ENCODE measurements around the gene CMPK1.
"Not testable (repeated sequence)": the region's sequence is repeated elsewhere in the genome, so short reads cannot be mapped to it uniquely, and the experiment has no call there.

The CMPK1 gene, protein sequence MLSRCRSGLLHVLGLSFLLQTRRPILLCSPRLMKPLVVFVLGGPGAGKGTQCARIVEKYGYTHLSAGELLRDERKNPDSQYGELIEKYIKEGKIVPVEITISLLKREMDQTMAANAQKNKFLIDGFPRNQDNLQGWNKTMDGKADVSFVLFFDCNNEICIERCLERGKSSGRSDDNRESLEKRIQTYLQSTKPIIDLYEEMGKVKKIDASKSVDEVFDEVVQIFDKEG

GRCh38 chr1:47333578-47333921 is at the start of gene CMPK1:
CMPK1 (plus strand) TSS chr1:47333790; CDS start chr1:47333946, 156 bp downstream.
- DNase-seq (ENCODE audit: low read depth in 2 of 2): peak; percentile 61 to 70

DNA sequence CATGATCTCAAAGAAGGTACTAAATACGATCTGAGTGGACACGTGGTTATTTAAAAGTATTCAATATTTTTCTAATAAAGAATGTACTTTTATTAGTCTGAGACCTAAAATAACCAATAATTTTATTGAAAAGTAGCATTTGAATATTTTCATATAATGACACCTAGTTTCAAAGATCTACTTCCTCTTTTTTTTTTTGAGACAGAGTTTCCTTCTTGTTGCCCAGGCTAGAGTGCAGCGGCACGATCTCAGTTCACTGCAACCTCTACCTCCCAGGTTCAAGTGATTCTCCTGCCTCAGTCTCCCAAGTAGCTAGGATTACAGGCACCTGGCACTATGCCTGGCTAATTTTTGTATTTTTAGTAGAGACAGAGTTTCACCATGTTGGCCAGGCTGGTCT is 45.5 kb upstream of the CMPK1 start:
- DNase-seq (ENCODE audit: low read depth in 2 of 2): not testable (repeated sequence)

GRCh38 chr1:47294863-47295262 is 38.7 kb upstream of the CMPK1 start:
- DNase-seq (ENCODE audit: low read depth in 2 of 2): not testable (repeated sequence)

- no peak for DNase-seq (ENCODE audit: low read depth in 2 of 2)
These were observed 38.0 kb upstream of the CMPK1 start for GRCh38 chr1:47295579-47295978.

DNA sequence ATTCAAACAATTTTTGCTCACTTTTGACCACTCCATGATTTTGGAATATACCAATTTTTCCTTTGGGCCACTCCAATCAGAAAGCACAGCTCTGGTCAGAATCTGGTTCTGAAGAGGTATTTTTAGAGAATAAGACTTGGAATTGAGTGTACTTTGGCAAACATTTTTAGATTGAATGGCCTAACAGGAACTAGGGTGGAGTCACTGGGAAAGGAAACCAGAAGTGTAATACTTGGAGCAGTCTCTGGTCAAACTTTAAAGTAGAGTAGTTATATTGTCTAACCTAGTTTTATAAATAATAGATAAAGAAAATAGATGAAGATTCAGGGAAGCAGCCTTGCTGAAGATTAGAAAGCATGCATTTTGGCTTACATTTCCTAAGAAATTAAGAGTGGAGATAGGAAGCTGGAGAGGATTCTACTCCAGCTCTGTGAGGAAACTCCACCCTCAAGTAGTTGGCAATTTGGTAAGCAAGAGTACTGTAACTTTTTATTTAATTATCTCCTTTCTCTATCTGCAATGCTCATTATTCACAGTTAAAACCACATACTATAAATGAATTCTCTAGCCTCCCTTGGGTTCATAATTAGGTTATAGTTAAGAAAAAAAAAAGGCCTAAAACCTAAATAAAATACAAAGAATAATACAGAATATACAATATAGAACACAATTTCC is 35.4 kb upstream of the CMPK1 start:
- DNase-seq (ENCODE audit: low read depth in 2 of 2): no peak

DNA sequence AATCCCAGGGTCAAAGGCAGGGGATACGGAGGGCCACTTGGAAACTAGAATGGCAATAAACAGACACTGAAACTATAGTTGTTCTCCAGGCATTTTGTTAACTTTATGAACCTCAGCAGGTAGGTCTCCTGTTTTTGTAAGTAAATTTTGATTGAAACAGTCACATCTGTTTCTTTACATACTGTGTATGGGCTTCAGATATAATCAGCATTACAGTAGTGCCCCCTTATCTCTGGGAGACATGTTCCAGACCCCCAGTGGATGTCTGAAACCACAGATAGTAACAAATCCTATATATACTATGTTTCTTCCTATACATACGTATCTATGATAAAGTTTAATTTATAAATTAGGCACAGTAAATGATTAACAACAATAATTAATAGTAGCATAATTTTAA is 31.1 kb upstream of the CMPK1 start:
- DNase-seq (ENCODE audit: low read depth in 2 of 2): no peak

DNA sequence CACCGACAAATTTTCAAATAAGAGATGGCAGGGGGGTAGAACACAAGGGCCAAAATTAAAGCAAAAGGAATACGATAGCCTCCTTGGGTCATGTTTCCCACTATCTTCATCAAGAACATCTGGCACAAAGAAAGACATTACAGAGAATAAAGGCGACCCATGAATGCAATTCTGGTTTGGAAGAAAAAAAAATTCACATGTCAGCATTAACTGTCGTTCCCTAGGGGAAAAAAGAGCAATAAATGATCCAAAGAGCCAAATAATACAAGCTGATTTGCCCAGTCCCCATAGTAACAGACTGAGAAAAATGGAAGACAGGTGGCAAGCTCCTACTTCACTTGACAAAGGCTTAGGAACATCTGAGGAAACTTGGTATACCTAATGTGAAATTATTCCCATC is 24.2 kb upstream of the CMPK1 start:
- DNase-seq (ENCODE audit: low read depth in 2 of 2): no peak

DNA sequence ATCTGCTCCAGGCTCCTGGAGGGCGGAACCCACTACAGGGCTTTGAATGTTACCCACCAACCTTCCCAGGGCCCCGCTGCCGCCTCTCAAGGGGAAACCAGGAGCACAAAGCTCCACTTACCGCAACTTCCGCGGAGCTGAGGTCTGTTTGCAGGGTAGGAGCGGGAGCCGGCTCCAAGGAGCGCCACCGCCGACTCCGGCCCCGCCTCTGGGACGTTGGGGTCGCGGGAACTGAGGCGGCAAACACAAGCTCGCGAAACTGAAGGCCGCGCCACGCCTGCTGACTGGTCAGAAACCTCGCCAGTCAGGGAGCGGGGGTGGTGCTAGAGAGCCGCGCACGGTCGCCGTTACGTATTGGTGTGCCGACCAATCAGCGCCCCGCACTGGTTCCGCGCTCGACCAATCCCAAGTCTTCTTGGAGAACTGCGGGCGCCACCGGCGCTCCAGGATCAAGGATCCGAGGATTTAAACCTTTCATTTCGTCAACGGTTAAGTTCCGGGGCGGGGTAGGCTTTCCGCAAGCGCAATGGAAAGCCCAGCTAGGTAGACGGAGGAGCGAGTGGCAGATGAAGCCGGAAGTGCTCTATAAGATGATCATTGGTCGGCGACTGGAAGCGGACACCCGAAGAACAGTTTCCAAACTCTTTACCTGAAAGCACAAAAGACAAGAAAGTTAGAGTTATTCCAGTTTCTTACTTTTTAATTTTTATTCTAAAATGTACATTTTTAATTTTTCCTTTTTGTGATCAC is 19.5 kb upstream of the CMPK1 start, which contains the start of gene STIL:
Gene STIL (minus strand): TSS at position 233 of the 750 bp plus-strand sequence. CDS start 3,828 bp downstream, outside the sequence.
- peak; percentile 97 to 99 for DNase-seq (ENCODE audit: low read depth in 2 of 2)

DNA sequence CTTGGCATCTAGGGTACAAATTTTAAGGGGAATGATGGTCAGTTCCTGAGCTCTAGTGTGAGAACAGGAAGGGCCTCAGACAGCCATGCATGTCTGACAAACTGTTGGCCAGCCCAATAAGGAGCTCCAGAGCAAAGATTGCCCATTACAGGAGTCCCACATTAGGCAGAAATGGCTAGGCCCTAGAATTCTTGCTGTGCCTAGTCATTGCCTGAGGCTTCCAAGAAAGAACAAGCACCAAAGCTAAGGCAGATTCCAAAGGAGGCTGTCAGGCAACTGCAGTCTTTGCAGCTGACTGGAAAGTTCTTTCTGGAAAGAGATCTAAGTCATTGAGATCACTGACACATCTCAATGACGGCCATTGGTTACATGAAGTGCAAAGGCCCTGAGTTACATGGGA is 15.7 kb upstream of the CMPK1 start:
- DNase-seq (ENCODE audit: low read depth in 2 of 2): no peak

DNA sequence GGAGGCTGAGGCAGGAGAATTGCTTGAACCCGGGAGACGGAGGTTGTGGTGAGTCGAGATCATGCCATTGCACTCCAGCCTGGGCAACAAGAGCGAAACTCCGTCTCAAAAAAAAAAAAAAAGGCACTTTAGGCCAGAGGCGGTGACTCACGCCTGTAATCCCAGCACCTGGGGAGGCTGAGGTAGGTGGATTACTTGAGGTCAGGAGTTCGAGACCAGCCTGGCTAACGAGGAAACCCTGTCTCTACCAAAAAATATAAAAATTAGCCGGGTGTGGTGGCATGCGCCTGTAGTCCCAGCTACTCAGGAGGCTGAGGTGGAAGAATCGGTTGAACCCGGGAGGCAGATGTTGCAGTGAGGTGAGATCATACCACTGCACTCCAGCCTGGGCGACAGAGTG is 13.6 kb upstream of the CMPK1 start:
- DNase-seq (ENCODE audit: low read depth in 2 of 2): not testable (repeated sequence)

GRCh38 chr1:47323599-47324031 is 10.0 kb upstream of the CMPK1 start:
- no peak for DNase-seq (ENCODE audit: low read depth in 2 of 2)

DNA sequence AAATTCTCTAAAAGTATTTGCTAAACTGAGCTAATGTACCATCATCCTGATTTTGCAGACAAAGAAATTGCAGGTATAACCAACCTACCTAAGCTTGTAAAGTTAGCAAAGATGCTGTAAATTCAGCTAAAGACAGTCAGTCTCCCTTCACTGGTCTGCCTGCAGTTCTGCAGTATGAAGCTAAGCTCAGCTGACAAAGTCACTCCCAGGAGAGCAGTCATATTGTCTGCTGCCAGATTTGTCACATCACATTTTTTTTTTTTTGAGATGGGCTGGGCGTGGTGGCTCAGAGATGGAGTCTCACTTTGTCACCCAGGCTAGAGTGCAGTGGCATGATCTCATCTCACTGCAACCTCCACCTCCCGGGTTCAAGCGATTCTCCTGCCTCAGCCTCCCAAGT is 8.9 kb upstream of the CMPK1 start:
- DNase-seq (ENCODE audit: low read depth in 2 of 2): no peak

- DNase-seq (ENCODE audit: low read depth in 2 of 2): no peak
These were observed 8.1 kb upstream of the CMPK1 start for GRCh38 chr1:47325528-47325927.

DNA sequence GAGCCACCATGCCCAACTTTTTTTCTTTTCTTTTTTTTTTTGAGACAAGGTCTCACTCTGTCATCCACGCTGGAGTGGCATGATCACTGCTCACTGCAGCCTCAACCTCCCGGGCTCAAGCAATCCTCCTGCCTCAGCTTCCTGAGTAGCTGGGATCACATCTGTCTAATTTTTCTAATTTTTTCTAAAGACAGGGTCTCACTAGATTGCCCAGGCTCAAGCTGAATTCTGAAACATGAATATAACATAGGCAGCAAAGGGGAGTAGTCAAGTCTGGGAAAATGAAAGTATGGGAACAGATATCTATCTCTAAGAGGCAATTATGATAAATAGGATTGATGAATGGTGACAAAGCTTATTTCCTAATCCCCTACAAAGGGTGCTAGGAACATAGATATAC is 7.3 kb upstream of the CMPK1 start:
- no peak for DNase-seq (ENCODE audit: low read depth in 2 of 2)

DNA sequence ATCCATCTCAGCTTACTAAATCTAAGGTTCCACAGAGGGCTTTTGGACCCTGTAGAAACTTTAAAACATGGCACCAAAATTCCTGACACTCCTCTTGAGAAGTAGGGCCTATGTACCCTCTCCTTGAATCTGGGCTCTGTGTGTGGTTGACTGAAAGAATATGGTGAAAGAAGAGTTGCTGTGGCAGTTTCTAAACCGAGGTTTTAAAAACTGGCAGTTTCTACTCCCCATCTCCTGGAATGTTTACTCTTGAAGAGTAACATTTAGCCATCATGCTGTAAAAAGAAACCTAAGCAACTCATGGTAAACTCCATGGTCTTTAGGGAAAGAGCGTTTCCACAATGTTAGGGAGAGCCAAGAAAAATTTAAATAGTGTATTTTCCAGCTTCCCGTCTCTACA is 4.6 kb upstream of the CMPK1 start:
- no peak for DNase-seq (ENCODE audit: low read depth in 2 of 2)

DNA sequence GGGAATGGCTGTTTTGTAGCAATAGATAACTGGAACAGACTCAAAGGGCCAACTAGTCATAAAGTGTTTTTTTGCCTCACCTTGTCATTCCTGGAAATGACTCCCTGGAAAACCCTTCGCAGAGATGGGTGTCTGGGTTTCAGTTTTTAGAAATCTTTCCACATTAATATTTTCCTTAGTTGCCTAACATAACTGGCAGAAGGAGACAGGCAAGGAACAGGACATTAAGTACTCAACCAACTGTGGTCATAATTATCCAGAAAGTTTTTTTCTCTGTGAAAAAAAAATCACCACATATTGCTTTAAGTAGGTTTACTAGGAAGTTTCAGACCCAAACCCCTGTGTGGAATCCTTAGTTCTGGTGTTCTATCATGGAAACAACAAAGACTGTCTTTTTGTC is 3.4 kb upstream of the CMPK1 start:
- DNase-seq (ENCODE audit: low read depth in 2 of 2): no peak

DNA sequence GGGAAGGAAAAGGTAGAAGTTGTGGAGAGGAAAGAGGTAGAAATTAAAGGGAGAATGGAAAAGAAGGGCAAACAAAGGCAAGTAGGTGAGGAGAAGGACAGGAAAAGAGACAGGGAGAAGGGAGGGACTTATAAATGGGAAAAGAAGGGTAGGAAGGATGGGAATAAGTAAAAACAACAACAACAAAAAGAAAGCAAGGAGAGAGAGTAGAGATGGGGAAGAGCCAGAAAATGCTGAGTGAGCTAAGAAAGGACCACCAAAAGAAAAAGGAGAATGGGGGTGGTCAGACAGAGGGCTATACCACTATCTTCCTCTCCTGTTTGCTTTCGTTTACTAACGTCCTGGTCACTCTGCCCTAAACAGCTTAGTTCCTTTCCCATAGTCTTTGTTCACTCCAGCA is 1.7 kb upstream of the CMPK1 start:
- DNase-seq (ENCODE audit: low read depth in 2 of 2): no peak

GRCh38 chr1:47332779-47333577 is 612 bp upstream of the CMPK1 start:
- DNase-seq (ENCODE audit: low read depth in 2 of 2): no peak

DNA sequence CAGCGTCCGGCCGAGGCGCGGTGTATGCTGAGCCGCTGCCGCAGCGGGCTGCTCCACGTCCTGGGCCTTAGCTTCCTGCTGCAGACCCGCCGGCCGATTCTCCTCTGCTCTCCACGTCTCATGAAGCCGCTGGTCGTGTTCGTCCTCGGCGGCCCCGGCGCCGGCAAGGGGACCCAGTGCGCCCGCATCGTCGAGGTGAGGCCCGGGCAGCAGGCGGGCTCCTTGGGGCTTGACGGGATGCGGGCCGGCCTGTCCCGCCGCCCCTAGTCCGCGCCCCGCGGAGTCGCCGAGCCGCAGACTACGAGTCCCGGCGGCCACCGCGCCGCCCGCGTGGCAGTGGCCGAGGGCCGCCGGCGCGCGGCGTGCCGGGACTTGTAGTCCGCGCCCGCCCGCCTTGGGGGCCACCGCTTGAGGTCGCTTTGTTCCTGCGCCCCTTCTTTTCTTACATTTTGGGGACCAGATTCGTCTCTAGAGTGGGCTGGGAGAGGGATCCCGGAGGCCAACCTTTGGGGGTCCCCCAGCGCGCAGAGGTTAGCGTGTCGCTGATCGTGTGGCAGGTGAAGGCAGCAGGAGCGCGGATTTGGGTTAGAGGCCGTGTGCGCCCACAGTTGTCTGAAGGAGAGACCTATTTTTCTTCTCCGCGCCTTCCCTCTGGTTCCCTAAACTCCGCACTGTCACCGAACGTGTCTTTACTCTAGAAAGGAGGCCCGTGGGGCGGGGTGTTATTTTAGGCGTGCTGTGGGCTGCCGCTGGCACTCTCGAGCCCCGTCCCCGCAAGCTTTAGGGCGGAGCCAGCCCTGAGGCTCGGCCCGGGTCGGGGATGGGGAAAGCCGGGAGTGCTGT is 553 bp downstream of the CMPK1 start:
- peak; percentile 54 to 68 for DNase-seq (ENCODE audit: low read depth in 2 of 2)

- no peak for DNase-seq (ENCODE audit: low read depth in 2 of 2)
These were observed 1.3 kb downstream of the CMPK1 start for GRCh38 chr1:47334765-47335435.

GRCh38 chr1:47337350-47337749 is 3.8 kb downstream of the CMPK1 start:
- DNase-seq (ENCODE audit: low read depth in 2 of 2): no peak

All from stimulated activated CD4-positive, alpha-beta T cell treated with anti-CD3 and anti-CD28 coated beads, Interleukin-15, amount 100 ng/mL, for 48 hours (primary cell).